Activated CD8-positive, alpha-beta memory T cell treated with anti-CD3 and anti-CD28 coated beads, Interleukin-2, amount 50 U/mL, for 1 hour (primary cell): ENCODE results near the gene TUBA1C.
A peak's percentile ranks its signal among the peaks of the same experiment; 100 is the strongest.
"Not testable (repeated sequence)": the region's sequence is repeated elsewhere in the genome, so short reads cannot be mapped to it uniquely, and the experiment has no call there.

Experiments
- DNase-seq: peaks from one replicate; pipeline ENCODE4 v3.0.0-alpha.2; 2020; ENCODE audit errors: extremely low read depth

TUBA1C gene

GRCh38 chr12:49264873-49265792 lies at the start of gene TUBA1C:
Gene TUBA1C (plus strand): TSS chr12:49265082. CDS start chr12:49265182, 100 bp downstream.
- DNase-seq = peak; percentile 53

GRCh38 chr12:49219417-49220026 lies 45.4 kb upstream of the TUBA1C start:
- no peak for DNase-seq

- DNase-seq = no peak
Measured at GRCh38 chr12:49220972-49221371, 43.9 kb upstream of the TUBA1C start.

GRCh38 chr12:49223122-49223521 lies 41.8 kb upstream of the TUBA1C start:
- no peak for DNase-seq

GRCh38 chr12:49223590-49224369 lies 41.1 kb upstream of the TUBA1C start:
- no peak for DNase-seq

- no peak for DNase-seq
Measured at GRCh38 chr12:49225576-49226166, 39.2 kb upstream of the TUBA1C start.

GRCh38 chr12:49227713-49228112 lies 37.2 kb upstream of the TUBA1C start:
- no peak for DNase-seq

GRCh38 chr12:49228653-49229052 lies 36.2 kb upstream of the TUBA1C start:
- DNase-seq = no peak

GRCh38 chr12:49230176-49230804 lies 34.6 kb upstream of the TUBA1C start:
- DNase-seq = no peak

- no peak for DNase-seq
Measured at GRCh38 chr12:49230805-49231194, 34.1 kb upstream of the TUBA1C start.

GRCh38 chr12:49231878-49232655 lies 32.8 kb upstream of the TUBA1C start:
- no peak for DNase-seq

- DNase-seq = no peak
Measured at GRCh38 chr12:49232940-49233841, 31.7 kb upstream of the TUBA1C start.

GRCh38 chr12:49233842-49234526 lies 30.9 kb upstream of the TUBA1C start:
- no peak for DNase-seq

GRCh38 chr12:49236423-49236822 lies 28.5 kb upstream of the TUBA1C start:
- DNase-seq = no peak

- no peak for DNase-seq
Measured at GRCh38 chr12:49243631-49244030, 21.3 kb upstream of the TUBA1C start.

GRCh38 chr12:49244176-49244575 lies 20.7 kb upstream of the TUBA1C start:
- no peak for DNase-seq

GRCh38 chr12:49251357-49251756 lies 13.5 kb upstream of the TUBA1C start:
- no peak for DNase-seq

GRCh38 chr12:49253033-49253623 lies 11.8 kb upstream of the TUBA1C start:
- DNase-seq = no peak

- DNase-seq = not testable (repeated sequence)
Measured at GRCh38 chr12:49255456-49255855, 9.4 kb upstream of the TUBA1C start.
